ENCODE results near the gene ONECUT1.
A peak's percentile ranks its signal among the peaks of the same experiment; 100 is the strongest.

The ONECUT1 gene

GRCh38 chr15:52710708-52711389, 79.3 kb downstream of the ONECUT1 start:
- no peak overlapping the region for H3K9ac ChIP-seq (ENCODE audit: low read length)
- H3K9me2 ChIP-seq (ENCODE audit: low read depth, low read length) = no peaks in the 10 kb centered on the region
- H3K27ac ChIP-seq (ENCODE audit: low read depth, low read length, poor library complexity, severe bottlenecking) = peak overlapping the region; percentile 85
- no peaks in the 10 kb centered on the region for H3K27me3 ChIP-seq (ENCODE audit: insufficient read depth, low read length)
- peaks cover 34% of the 10 kb centered on the region for H3K79me2 ChIP-seq (ENCODE audit: insufficient read depth, low read length)
- TF ChIP-seq CTCF (IDR thresholded peaks at IDR 0.05; ENCODE audit: low read length) = no peak
- H3K4me1 ChIP-seq (ENCODE audit: insufficient read depth, low read length, severe bottlenecking) = peaks cover 38% of the 10 kb centered on the region
- H3K36me3 ChIP-seq (ENCODE audit: insufficient read depth, low read length) = no peaks in the 10 kb centered on the region
- no peak overlapping the region for H2AFZ ChIP-seq (ENCODE audit: low read length)
- H3K4me2 ChIP-seq (ENCODE audit: low read length) = no peak overlapping the region
- H3F3A ChIP-seq (ENCODE audit: insufficient read depth, low read length) = no peaks in the 10 kb centered on the region
- no peak overlapping the region for H3K4me3 ChIP-seq (ENCODE audit: low read depth, low read length, poor library complexity, severe bottlenecking)
- H3K9me3 ChIP-seq (ENCODE audit: low read length) = no peaks in the 10 kb centered on the region
- H4K20me1 ChIP-seq (ENCODE audit: insufficient read depth, low read length) = no peaks in the 10 kb centered on the region

DNA sequence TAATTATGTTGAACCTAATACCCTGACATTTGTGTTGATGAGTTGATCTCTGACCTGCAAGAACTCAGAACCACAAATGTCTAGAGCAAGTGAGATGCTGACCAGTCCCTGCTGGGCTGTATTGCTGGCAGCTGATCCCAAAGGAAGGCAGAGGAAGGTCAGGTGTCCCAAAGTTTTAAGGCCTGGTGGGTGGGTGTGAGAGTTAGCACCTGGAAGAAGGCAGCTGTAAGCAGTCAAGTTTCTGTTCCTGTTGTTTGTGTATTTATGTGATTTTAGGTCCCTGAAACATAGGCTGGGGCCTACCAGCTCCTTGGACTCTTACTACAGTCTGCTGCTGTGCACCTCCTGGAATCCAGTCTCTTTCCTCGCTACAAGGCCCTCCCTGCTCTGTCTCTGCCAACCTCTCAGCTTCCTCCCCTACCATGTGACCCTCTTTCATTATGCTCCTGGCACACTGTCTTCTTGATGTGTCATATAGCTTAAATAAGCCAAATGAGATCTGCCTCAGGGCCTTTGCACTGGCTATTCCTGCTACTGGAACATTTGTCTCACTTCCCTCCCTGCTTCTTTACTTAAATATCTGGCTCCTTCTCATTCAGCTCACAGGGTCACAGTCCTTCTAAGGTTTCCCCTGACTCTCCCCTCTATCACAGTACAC, 80.0 kb downstream of the ONECUT1 start:
- Histone ChIP-seq H3K9me2 (ENCODE audit: low read depth, low read length) (no peaks in the 10 kb centered on the region), H3K9ac (ENCODE audit: low read length) (peak overlapping the region; percentile 35), H3K4me2 (ENCODE audit: low read length) (peak overlapping the region; percentile 94; the same call in 1 of the 2 replicates), H3K4me3 (ENCODE audit: low read depth, low read length, poor library complexity, severe bottlenecking) (peak overlapping the region; percentile 70), H2AFZ (ENCODE audit: low read length) (no peak overlapping the region), H3K9me3 (ENCODE audit: low read length) (no peaks in the 10 kb centered on the region), H3K36me3 (ENCODE audit: insufficient read depth, low read length) (no peaks in the 10 kb centered on the region), H3K79me2 (ENCODE audit: insufficient read depth, low read length) (peaks cover 35% of the 10 kb centered on the region), H4K20me1 (ENCODE audit: insufficient read depth, low read length) (no peaks in the 10 kb centered on the region), H3F3A (ENCODE audit: insufficient read depth, low read length) (no peaks in the 10 kb centered on the region), H3K4me1 (ENCODE audit: insufficient read depth, low read length, severe bottlenecking) (peaks cover 39% of the 10 kb centered on the region), H3K27me3 (ENCODE audit: insufficient read depth, low read length) (no peaks in the 10 kb centered on the region), H3K27ac (ENCODE audit: low read depth, low read length, poor library complexity, severe bottlenecking) (peak overlapping the region; percentile 85)
- TF ChIP-seq CTCF (IDR thresholded peaks at IDR 0.05; ENCODE audit: low read length) = no peak
- no peak for TF ChIP-seq EZH2 (IDR thresholded peaks at IDR 0.05; ENCODE audit: borderline replicate concordance, low read length)

- no peaks in the 10 kb centered on the region for H4K20me1 ChIP-seq (ENCODE audit: insufficient read depth, low read length)
- H3K79me2 ChIP-seq (ENCODE audit: insufficient read depth, low read length) = peaks cover 35% of the 10 kb centered on the region
- peak overlapping the region; percentile 85 for H3K27ac ChIP-seq (ENCODE audit: low read depth, low read length, poor library complexity, severe bottlenecking)
- peak overlapping the region; percentile 94 for H3K4me2 ChIP-seq (ENCODE audit: low read length)
- peak overlapping the region; percentile 70 for H3K9ac ChIP-seq (ENCODE audit: low read length)
- H3K9me2 ChIP-seq (ENCODE audit: low read depth, low read length) = no peaks in the 10 kb centered on the region
- H2AFZ ChIP-seq (ENCODE audit: low read length) = no peak overlapping the region
- peak overlapping the region; percentile 70 for H3K4me3 ChIP-seq (ENCODE audit: low read depth, low read length, poor library complexity, severe bottlenecking)
- H3K4me1 ChIP-seq (ENCODE audit: insufficient read depth, low read length, severe bottlenecking) = peaks cover 39% of the 10 kb centered on the region
- H3K9me3 ChIP-seq (ENCODE audit: low read length) = no peaks in the 10 kb centered on the region
- TF ChIP-seq EZH2 (IDR thresholded peaks at IDR 0.05; ENCODE audit: borderline replicate concordance, low read length) = no peak
- TF ChIP-seq CTCF (IDR thresholded peaks at IDR 0.05; ENCODE audit: low read length) = no peak
- H3K27me3 ChIP-seq (ENCODE audit: insufficient read depth, low read length) = no peaks in the 10 kb centered on the region
- H3K36me3 ChIP-seq (ENCODE audit: insufficient read depth, low read length) = no peaks in the 10 kb centered on the region
- H3F3A ChIP-seq (ENCODE audit: insufficient read depth, low read length) = no peaks in the 10 kb centered on the region
Observed at GRCh38 chr15:52709187-52709981, 80.8 kb downstream of the ONECUT1 start.

All from OCI-LY1 (cell line).